Ectodermal cell (in vitro differentiated cells): Measurements from ENCODE around the gene SDK1.

Experiments used
- H3K27ac ChIP-seq: 2 replicates; pipeline ENCODE4 v1.7.0; 2013; ENCODE audit warnings: mild to moderate bottlenecking, low read depth, low read length; ENCODE audit not compliant: insufficient read depth, poor library complexity, severe bottlenecking
- H3K27me3 ChIP-seq: 2 replicates; pipeline ENCODE4 v1.7.0; 2013; ENCODE audit warnings: mild to moderate bottlenecking, low read length; ENCODE audit not compliant: insufficient read depth, control insufficient read depth, poor library complexity, severe bottlenecking
- H3K36me3 ChIP-seq: one replicate; pipeline ENCODE4 v1.7.0; 2013; ENCODE audit warnings: low read length; ENCODE audit not compliant: control insufficient read depth, insufficient read depth
- H3K4me1 ChIP-seq: one replicate; pipeline ENCODE4 v1.7.0; 2013; ENCODE audit warnings: low read length; ENCODE audit not compliant: control insufficient read depth, insufficient read depth
- H3K4me3 ChIP-seq: 2 replicates; pipeline ENCODE4 v1.7.0; 2013; ENCODE audit warnings: low read depth, low read length, control low read depth; ENCODE audit not compliant: insufficient read depth
- H3K9me3 ChIP-seq: 2 replicates; pipeline ENCODE4 v1.7.0; 2013; ENCODE audit warnings: mild to moderate bottlenecking, low read length, moderate library complexity; ENCODE audit not compliant: control insufficient read depth
- WGBS, 2 experiments: methylation state at CpG; one replicate each; pipeline ENCODE4 v1.1.7; 2013; ENCODE audit warnings: missing lambda C conversion rate in 2 of 2; 5-methylcytosine and 5-hydroxymethylcytosine counted together

Gene SDK1

DNA sequence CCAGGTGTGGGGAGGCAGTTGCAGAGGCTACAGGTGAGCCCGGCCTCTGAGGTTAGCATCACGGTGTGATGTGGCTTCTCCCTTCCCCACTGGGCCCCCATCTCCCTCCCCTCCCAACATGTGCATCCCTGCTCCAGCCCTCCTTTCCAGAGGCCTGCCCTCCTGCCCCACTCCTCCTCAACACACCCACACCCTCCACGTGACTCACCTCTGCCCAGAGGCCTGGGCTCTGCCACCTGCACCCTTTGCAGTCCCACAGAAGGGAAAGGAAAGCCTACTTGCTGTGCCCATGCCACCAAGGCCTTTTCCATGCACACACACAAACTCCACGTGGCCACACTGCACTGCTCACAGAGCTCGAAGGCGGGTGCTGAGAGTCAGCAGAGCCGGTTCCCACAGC, 880.4 kb downstream of the SDK1 start:
- no peak overlapping the region for H3K4me3 ChIP-seq
- WGBS, 2 experiments = 92 to 93% methylated on average over 7 of the region's 7 CpGs

DNA sequence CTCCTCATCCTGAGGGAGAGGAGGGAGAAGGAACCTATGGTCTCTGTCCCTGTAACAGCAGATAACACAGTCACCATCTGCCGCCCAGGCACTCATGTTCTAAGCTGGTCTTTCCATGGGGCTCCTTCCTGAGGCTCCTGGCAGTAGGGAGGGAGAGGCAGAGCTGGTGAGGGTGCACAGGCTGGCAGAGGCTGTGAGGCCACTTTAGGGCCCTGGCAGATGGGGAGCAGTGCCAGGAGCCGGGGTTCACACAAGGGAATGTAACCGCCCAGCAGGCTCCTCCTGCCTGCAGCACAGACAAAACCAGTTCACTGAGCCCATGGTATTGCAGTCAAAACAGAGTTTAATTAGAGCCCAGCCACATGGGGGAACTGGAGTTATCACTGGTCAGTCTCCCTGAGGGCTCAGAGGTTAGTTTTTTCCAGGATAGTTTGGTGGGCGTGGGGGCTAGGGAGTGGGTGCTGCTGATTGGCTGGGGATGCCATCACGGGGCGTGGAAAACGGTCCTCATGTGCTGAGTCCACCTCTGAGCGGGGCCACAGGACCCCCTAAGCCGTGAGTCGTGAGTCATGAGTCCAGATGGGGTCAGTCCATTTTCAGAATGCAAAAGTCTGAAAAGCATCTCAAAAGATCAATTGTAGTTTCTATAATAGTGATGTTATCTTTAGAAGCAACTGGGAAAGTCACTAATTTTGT, 881.7 kb downstream of the SDK1 start:
- Histone ChIP-seq H3K27me3 (no peaks in the 10 kb centered on the region), H3K4me1 (no peaks in the 10 kb centered on the region), H3K27ac (no peak overlapping the region), H3K9me3 (no peaks in the 10 kb centered on the region), H3K36me3 (no peaks in the 10 kb centered on the region), H3K4me3 (no peak overlapping the region)
- 94 to 95% methylated on average over 10 of the region's 10 CpGs for WGBS, 2 experiments

More for the DNA sequence above, 880.4 kb downstream of the SDK1 start:
- no peaks in the 10 kb centered on the region for H3K27me3 ChIP-seq
- no peaks in the 10 kb centered on the region for H3K4me1 ChIP-seq
- H3K9me3 ChIP-seq = no peaks in the 10 kb centered on the region
- no peaks in the 10 kb centered on the region for H3K36me3 ChIP-seq
- no peak overlapping the region for H3K27ac ChIP-seq

DNA sequence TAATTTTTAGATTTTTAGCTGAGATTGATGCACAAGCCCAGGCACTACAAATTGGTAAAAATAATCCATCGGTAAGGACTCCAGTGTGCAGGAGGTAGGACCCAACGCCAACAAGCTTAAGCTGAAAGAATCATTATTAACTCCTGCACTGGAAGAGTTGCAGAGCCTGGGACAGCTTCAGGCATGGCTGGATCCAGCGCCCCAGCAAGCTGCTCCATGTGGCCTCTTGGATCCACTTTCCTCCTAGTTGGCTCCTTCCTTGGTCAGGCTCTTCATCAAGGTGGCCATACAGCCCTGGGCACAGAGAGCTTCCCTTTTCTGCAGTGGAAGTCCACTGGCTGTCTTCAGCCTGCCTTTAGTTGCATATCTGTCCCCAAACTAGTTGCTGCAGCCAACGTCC, 883.6 kb downstream of the SDK1 start:
- H3K4me3 ChIP-seq = no peak overlapping the region
- 92 to 93% methylated on average over 4 of the region's 4 CpGs for WGBS, 2 experiments
- no peak overlapping the region for H3K27ac ChIP-seq
- no peaks in the 10 kb centered on the region for H3K4me1 ChIP-seq
- H3K27me3 ChIP-seq = no peaks in the 10 kb centered on the region
- no peaks in the 10 kb centered on the region for H3K9me3 ChIP-seq
- no peaks in the 10 kb centered on the region for H3K36me3 ChIP-seq

DNA sequence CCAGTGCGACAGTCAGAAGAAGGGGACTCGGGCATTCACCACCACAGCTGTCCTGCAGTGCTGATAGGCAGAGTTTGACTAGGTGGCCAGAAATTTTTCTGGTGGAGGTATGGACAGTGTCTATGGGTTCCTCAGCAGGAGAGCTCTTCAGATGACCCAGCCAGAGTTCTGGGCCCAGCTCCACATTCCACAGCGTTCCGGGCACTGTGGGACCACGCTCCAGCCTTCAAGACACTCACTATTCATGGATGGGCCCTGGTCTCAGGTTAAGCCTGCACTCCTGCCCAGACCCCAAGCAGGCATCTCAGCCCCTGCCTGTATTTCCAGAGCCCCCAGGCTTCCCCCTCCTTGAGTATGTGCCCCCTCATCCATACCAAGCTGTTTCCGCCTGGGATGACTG, 884.1 kb downstream of the SDK1 start:
- Histone ChIP-seq H3K27ac (no peak overlapping the region), H3K36me3 (no peaks in the 10 kb centered on the region), H3K4me3 (no peak overlapping the region), H3K27me3 (no peaks in the 10 kb centered on the region), H3K4me1 (no peaks in the 10 kb centered on the region), H3K9me3 (no peaks in the 10 kb centered on the region)
- 95% methylated on average over 6 of the region's 6 CpGs for WGBS, 2 experiments

DNA sequence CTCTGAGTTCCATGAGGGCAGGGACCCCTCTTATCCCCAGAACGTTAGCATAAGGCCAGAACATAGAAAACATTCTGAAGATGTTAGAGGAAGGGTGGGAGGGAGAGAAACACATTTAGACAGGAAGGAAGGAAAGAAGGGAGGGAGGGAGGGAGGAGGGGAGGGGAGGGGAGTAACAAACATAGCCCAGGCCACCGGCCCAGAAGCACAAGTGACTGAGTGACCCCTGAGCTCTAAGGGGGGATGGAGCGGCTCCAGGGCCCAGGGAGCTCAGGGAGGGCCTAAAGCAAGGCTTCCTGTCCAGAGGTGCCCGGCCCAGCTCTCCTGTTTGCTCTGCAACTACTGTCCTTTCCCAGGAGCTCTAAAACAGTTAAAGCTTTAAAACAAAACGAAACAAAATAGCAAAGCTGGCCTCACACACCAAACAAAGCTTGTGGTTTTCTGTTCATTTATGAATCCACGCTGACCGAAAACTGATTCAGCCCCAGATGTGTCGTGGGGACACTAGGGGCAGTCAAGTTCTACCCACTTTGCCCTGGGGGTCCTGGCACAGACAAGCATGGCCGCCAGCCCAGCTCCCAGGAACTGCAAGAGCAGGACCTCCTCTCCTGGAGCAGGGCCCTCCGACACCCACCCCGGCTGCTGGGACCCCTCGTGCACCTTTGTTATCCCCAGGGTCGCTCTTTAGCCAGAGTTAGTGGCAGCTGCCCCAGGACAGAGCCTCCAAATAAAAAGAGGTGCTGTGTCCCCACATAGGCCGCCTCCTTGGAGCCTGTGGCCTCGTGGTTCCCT, 884.9 kb downstream of the SDK1 start:
- H3K9me3 ChIP-seq = no peaks in the 10 kb centered on the region
- peaks cover 5% of the 10 kb centered on the region for H3K4me1 ChIP-seq
- WGBS, 2 experiments = 89 to 91% methylated on average over 14 to 15 of the region's 15 CpGs

DNA sequence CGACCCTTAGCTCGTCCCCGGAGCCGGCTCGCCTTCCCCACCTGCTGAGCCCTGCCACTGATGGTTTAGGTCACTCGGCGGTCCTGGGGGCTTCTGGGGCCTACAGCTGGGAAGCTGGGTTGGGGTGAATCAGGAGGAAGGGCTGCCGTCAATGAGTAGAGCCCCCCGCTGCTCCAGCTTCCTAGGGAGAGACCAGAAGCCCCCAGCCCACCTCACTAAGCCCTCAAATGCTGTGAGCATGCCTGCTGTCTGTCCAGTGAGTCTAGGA, 885.4 kb downstream of the SDK1 start:
- Histone ChIP-seq H3K4me1 (peaks cover 5% of the 10 kb centered on the region), H3K27me3 (no peaks in the 10 kb centered on the region), H3K9me3 (no peaks in the 10 kb centered on the region), H3K36me3 (no peaks in the 10 kb centered on the region), H3K4me3 (no peak overlapping the region), H3K27ac (no peak overlapping the region)
- WGBS, 2 experiments = 89 to 96% methylated on average over 9 of the region's 9 CpGs

More for the DNA sequence above, 884.9 kb downstream of the SDK1 start:
- H3K4me3 ChIP-seq = no peak overlapping the region
- H3K27me3 ChIP-seq = no peaks in the 10 kb centered on the region
- no peak overlapping the region for H3K27ac ChIP-seq
- H3K36me3 ChIP-seq = no peaks in the 10 kb centered on the region

DNA sequence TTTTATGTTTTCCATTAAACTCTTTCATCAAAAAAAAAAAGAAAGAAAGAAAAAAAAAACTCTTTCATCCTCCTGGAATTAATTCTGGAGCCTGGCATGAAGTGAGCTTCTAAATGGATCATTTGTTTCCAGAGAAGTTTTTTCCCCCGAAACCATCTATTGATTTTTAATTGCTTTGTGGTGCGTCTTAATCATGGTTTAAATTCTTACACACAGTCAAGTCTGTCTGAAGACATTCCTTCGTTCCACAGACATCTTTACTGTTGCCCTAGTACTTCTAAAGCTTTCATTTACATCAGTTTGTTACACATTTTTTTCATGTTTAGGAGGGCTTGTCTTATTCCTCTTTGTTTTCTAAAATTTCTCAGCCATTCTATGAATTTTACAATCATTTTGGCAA, 887.6 kb downstream of the SDK1 start:
- Histone ChIP-seq H3K27me3 (no peaks in the 10 kb centered on the region), H3K9me3 (no peaks in the 10 kb centered on the region), H3K36me3 (no peaks in the 10 kb centered on the region), H3K4me1 (peaks cover 5% of the 10 kb centered on the region), H3K27ac (no peak overlapping the region), H3K4me3 (no peak overlapping the region)
- WGBS, 2 experiments = 96 to 97% methylated on average over 3 of the region's 3 CpGs

DNA sequence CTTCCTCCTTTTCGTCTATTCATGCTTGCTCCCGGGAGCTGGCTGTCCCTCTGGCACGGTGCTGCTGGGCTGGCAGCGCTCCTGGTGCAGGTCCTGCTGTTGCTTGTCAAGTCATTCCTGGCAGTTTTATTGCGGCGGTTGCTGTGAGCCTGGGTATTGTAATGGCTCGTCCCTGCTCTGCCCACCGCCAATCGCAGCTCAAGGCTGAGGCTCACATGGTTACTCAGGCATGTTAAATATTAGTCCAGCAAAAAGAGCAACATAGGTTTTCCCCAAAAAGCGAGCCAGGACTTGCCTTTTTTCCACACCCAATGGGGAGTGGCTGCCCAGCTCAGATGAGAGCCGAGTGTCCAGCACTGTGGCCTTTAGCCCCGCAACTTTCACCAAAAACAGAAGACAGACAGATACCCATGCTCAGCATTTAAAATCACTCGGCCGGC, 888.1 kb downstream of the SDK1 start:
- no peak overlapping the region for H3K27ac ChIP-seq

DNA sequence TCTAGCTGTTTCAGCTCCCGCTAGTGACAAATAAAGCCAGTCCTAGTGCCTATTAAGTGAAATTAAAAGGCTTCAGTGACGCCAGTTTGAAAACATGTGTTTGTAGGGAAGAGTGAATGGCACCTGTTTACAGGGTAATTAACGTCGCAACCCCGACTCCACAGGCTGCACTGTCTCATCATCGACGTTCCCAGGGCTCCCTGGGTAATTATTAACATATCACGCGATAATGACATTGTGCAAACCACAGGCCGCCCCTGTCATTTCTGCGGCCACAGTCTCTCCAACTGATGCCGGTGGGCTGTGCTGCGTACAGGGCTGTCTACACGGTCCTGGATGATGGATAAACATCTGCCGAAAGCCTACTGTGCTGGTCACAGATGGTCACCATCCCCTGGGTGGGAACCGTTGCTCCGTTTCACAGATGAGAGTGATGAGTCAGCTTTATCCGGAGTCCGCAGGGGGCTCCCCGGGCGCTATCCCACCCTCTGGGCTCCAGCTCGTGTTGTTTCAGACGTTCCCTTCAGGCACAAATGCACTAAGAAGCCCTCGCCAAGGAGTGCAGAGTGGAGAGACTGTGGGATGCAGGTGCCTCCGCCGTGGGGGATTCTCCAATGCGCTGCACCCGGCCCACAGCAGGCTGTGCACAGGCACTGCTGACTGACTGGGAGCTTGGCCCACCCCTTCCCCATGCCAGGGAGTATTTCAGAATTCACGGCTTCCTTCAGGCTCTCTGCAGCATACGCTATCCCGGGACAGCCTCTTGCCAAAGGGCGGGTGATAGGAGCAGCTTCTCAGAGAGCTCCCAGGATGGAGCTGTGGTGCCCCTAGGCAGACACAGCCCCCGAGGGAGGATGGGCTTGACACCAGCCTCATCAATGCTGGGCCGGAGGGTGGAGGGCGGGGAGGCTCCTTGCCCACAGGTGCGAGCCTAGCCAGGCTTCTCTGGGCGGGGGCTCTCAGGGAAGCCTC, 889.2 kb downstream of the SDK1 start:
- Histone ChIP-seq H3K9me3 (no peaks in the 10 kb centered on the region), H3K36me3 (no peaks in the 10 kb centered on the region), H3K4me1 (peaks cover 5% of the 10 kb centered on the region), H3K4me3 (no peak overlapping the region), H3K27ac (no peak overlapping the region), H3K27me3 (no peaks in the 10 kb centered on the region)
- 84 to 86% methylated on average over 37 of the region's 37 CpGs for WGBS, 2 experiments

More for the DNA sequence above, 888.1 kb downstream of the SDK1 start:
- H3K4me3 ChIP-seq = no peak overlapping the region
- 76 to 80% methylated on average over 14 of the region's 14 CpGs for WGBS, 2 experiments
- no peaks in the 10 kb centered on the region for H3K27me3 ChIP-seq
- no peaks in the 10 kb centered on the region for H3K36me3 ChIP-seq
- H3K9me3 ChIP-seq = no peaks in the 10 kb centered on the region
- H3K4me1 ChIP-seq = peaks cover 5% of the 10 kb centered on the region

DNA sequence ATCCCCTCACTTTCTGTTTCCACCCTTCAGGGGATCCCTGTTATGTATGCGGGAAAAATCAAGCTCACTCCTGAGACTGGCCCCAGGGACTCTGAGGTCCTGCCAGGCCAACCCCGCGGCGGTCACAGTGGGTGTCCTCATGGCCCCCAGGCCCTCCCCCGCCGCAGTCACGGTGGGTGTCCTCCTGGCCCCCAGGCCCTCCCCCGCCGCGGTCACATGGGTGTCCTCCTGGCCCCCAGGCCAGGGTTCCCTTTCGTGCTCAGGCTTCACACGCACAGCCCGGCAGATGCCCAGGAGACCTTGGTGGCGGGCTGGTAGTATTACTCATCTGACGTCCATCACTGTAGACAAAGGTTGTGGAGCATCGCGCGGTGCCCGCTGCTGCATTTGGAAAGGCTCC, 890.0 kb downstream of the SDK1 start:
- H3K4me1 ChIP-seq = peaks cover 5% of the 10 kb centered on the region
- H3K36me3 ChIP-seq = no peaks in the 10 kb centered on the region
- H3K9me3 ChIP-seq = no peaks in the 10 kb centered on the region
- no peaks in the 10 kb centered on the region for H3K27me3 ChIP-seq
- 88 to 90% methylated on average over 19 of the region's 19 CpGs for WGBS, 2 experiments
- no peak overlapping the region for H3K27ac ChIP-seq
- no peak overlapping the region for H3K4me3 ChIP-seq
